Activated gamma-delta T cell (primary cell): Measurements from ENCODE around the gene DPYSL3.
"Not testable (repeated sequence)": the region's sequence is repeated elsewhere in the genome, so short reads cannot be mapped to it uniquely, and the experiment has no call there.

ENCODE experiments used
- DNase-seq: peaks from one replicate; lab custom pipeline; 2025; lab: John Stamatoyannopoulos, UW
- total RNA-seq, 2 donors: gene quantifications; one replicate each; lab custom pipeline; 2026; lab: John Stamatoyannopoulos, UW

The DPYSL3 gene
- total RNA-seq: 0 to 0.31 reads per million in 2 donors

GRCh38 chr5:147509710-147510651, at the start of gene DPYSL3:
DPYSL3 (minus strand) TSS chr5:147510068; CDS start chr5:147509858, 210 bp downstream.
- DNase-seq: no peak

GRCh38 chr5:147558826-147559225, 49.0 kb upstream of the DPYSL3 start:
- DNase-seq: no peak

- DNase-seq: no peak
Measured at GRCh38 chr5:147557876-147558745, 48.2 kb upstream of the DPYSL3 start.

- no peak for DNase-seq
Measured at GRCh38 chr5:147555176-147555575, 45.3 kb upstream of the DPYSL3 start.

- DNase-seq: no peak
Measured at GRCh38 chr5:147554261-147554817, 44.5 kb upstream of the DPYSL3 start.

GRCh38 chr5:147553817-147554216, 43.9 kb upstream of the DPYSL3 start:
- not testable (repeated sequence) for DNase-seq

GRCh38 chr5:147552897-147553296, 43.0 kb upstream of the DPYSL3 start:
- no peak for DNase-seq

GRCh38 chr5:147551677-147552076, 41.8 kb upstream of the DPYSL3 start:
- DNase-seq: no peak

GRCh38 chr5:147547730-147548129, 37.9 kb upstream of the DPYSL3 start:
- DNase-seq: no peak

GRCh38 chr5:147544556-147544955, 34.7 kb upstream of the DPYSL3 start:
- no peak for DNase-seq

GRCh38 chr5:147539053-147539452, 29.2 kb upstream of the DPYSL3 start:
- no peak for DNase-seq

GRCh38 chr5:147538236-147538635, 28.4 kb upstream of the DPYSL3 start:
- DNase-seq: no peak

GRCh38 chr5:147534172-147534951, 24.5 kb upstream of the DPYSL3 start:
- no peak for DNase-seq

- no peak for DNase-seq
Measured at GRCh38 chr5:147532156-147532555, 22.3 kb upstream of the DPYSL3 start.

GRCh38 chr5:147530530-147531389, 20.9 kb upstream of the DPYSL3 start:
- no peak for DNase-seq

- no peak for DNase-seq
Measured at GRCh38 chr5:147523069-147523468, 13.2 kb upstream of the DPYSL3 start.

GRCh38 chr5:147522435-147522834, 12.6 kb upstream of the DPYSL3 start:
- DNase-seq: no peak

GRCh38 chr5:147520450-147520849, 10.6 kb upstream of the DPYSL3 start:
- no peak for DNase-seq

GRCh38 chr5:147519380-147519779, 9.5 kb upstream of the DPYSL3 start:
- no peak for DNase-seq

GRCh38 chr5:147517383-147517782, 7.5 kb upstream of the DPYSL3 start:
- no peak for DNase-seq
